GM12872 (cell line): Measurements from ENCODE around the gene CADPS2.

Source experiments
- TF ChIP-seq, protein P1 (sequence below): IDR thresholded peaks from 3 replicates; pipeline ENCODE4 v1.5.1; 2011; ENCODE audit warnings: low read depth, mild to moderate bottlenecking, low read length, moderate library complexity; ENCODE audit not compliant: insufficient read depth

Gene CADPS2

GRCh38 chr7:122616951-122617350, 269.3 kb downstream of the CADPS2 start:
- TF ChIP-seq, protein P1, sequence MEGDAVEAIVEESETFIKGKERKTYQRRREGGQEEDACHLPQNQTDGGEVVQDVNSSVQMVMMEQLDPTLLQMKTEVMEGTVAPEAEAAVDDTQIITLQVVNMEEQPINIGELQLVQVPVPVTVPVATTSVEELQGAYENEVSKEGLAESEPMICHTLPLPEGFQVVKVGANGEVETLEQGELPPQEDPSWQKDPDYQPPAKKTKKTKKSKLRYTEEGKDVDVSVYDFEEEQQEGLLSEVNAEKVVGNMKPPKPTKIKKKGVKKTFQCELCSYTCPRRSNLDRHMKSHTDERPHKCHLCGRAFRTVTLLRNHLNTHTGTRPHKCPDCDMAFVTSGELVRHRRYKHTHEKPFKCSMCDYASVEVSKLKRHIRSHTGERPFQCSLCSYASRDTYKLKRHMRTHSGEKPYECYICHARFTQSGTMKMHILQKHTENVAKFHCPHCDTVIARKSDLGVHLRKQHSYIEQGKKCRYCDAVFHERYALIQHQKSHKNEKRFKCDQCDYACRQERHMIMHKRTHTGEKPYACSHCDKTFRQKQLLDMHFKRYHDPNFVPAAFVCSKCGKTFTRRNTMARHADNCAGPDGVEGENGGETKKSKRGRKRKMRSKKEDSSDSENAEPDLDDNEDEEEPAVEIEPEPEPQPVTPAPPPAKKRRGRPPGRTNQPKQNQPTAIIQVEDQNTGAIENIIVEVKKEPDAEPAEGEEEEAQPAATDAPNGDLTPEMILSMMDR, result no peak

- TF ChIP-seq, protein P1, result no peak
Measured at GRCh38 chr7:122605929-122606328, 280.3 kb downstream of the CADPS2 start.

DNA sequence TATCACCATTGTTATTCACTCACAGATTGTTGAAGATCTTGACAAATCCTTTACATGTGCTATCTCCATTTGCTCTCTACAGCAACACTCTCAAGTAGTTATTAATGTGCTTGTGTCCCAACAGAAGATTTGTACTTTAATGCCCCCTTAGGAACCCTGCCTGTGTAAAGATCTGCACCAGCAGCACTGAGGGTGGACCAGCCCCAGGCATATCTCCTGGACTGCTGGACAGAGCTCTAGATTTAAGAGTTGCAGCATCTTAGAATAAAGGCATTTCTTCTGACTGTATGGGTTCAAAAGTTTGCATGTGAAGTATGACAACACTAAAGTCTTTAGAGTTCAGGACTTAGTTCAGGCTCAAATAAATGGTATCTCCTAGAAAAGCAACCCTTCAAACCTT, 282.0 kb downstream of the CADPS2 start:
- TF ChIP-seq, protein P1, result no peak

- TF ChIP-seq, protein P1, result no peak
Measured at GRCh38 chr7:122602800-122603199, 283.5 kb downstream of the CADPS2 start.

GRCh38 chr7:122600630-122601029, 285.6 kb downstream of the CADPS2 start:
- TF ChIP-seq, protein P1, result no peak

DNA sequence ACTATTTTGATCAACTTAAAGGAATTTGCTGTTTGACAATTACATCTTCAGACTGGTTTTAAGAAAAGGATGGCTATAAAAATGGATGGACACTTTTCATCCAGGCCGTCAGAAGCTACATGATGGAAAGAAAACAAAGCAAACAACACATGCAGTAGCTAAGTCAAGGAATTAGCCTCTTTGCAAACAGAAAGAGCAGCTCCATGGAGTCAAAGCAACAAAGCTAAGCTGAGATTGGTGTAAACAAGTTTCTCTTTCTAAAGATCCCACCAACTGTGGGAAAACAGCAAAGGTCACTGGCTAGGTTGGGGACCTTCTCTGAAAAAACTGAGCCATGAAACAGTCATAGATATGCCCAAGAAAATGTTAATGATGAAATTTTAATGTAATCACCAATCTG, 286.2 kb downstream of the CADPS2 start:
- TF ChIP-seq, protein P1, result no peak

- TF ChIP-seq, protein P1, result no peak
Measured at GRCh38 chr7:122597277-122597676, 289.0 kb downstream of the CADPS2 start.

- TF ChIP-seq, protein P1, result no peak
Measured at GRCh38 chr7:122595885-122596284, 290.4 kb downstream of the CADPS2 start.
